ENCODE results near the gene RD3L. TPM values are rescaled to one million over a fixed set of nuclear protein-coding genes. Genes with fewer than 3 reads are reported as not detected.

The RD3L gene
- total and polyA plus RNA-seq, 9 of the 15 experiments (the other 6 are each of a cell fraction or from before 2014, with no cell fraction given), result 0.14 TPM; not detected in 8

GRCh38 chr14:103935102-103935501, 7.2 kb downstream of the RD3L start (continued):
- TF ChIP-seq SIX5 (IDR thresholded peaks at IDR 0.05; ENCODE audit: borderline replicate concordance in 1 of 2, insufficient read depth in 1 of 2, low read depth in 1 of 2, low read length in 2 of 2) (no peak), TBL1XR1 (IDR thresholded peaks at IDR 0.05; ENCODE audit: low read length in 2 of 2) (no peak)

GRCh38 chr14:103932791-103933490, 9.4 kb downstream of the RD3L start:
- no peaks in the 10 kb centered on the region; a peak in 1 of 5 replicates for H3K4me1 ChIP-seq (replicated peaks in 1 of 2; ENCODE audit: control insufficient read depth in 2 of 2, insufficient read depth in 2 of 2, low read length in 2 of 2)
- H3K79me2 ChIP-seq (ENCODE audit: control insufficient read depth, insufficient read depth, low read length), result no peaks in the 10 kb centered on the region
- H3K27ac ChIP-seq (ENCODE audit: extremely low read depth, low read depth, low read length), result no peak overlapping the region
- H3K9ac ChIP-seq (ENCODE audit: insufficient read depth in 1 of 2, low read depth in 2 of 2, low read length in 2 of 2), result no peak overlapping the region
- no peaks in the 10 kb centered on the region for H4K20me1 ChIP-seq (replicated peaks; ENCODE audit: control insufficient read depth, insufficient read depth, low read length)
- H3K36me3 ChIP-seq (ENCODE audit: control insufficient read depth, insufficient read depth, low read length), result no peaks in the 10 kb centered on the region
- ATAC-seq (no peak), DNase-seq (ENCODE audit: extremely low read depth in 1 of 4, low spot score in 3 of 4) (no peak), FAIRE-seq (no peak)
- 42% methylated on average over 11 of the region's 11 CpGs for WGBS (ENCODE audit: insufficient coverage, low coverage, missing lambda C conversion rate)
- no TSS peak for BruUV-seq (replicated peaks)
- no peaks in the 10 kb centered on the region for H3K9me3 ChIP-seq (replicated peaks; ENCODE audit: control insufficient read depth, insufficient read depth, low read depth, low read length)
- no peak overlapping the region for H3K4me3 ChIP-seq
- CTCF ChIA-PET (ENCODE audit: low intra/inter-chr PET ratio), result no interaction called here
- intact Hi-C loops (cut with micrococcal nuclease) (no loop called here), in situ Hi-C loops (cut with MboI) (no loop called here)
- no peak overlapping the region for H2AFZ ChIP-seq (ENCODE audit: low read depth, low read length)
- TF ChIP-seq STAT5B (CRISPR knock-in tag; IDR thresholded peaks at IDR 0.05), result no peak
- TF ChIP-seq SMARCE1 (IDR thresholded peaks at IDR 0.05), result no peak
- TF ChIP-seq AFF1 (IDR thresholded peaks at IDR 0.05; ENCODE audit: low read depth in 1 of 2, partially characterized antibody in 2 of 2), result no peak
- no peak for TF ChIP-seq ZNF384 (IDR thresholded peaks at IDR 0.05; ENCODE audit: low read depth, low read length)
- no peak for TF ChIP-seq ZNF24 (IDR thresholded peaks at IDR 0.05)
- no peak for TF ChIP-seq LEF1 (IDR thresholded peaks at IDR 0.05)
- TF ChIP-seq HMG20A (CRISPR knock-in tag; conservative IDR thresholded peaks at IDR 0.05), result no peak
- no peak for TF ChIP-seq MTA1 (IDR thresholded peaks at IDR 0.05; ENCODE audit: borderline replicate concordance)
- TF ChIP-seq ZNF124 (CRISPR knock-in tag; IDR thresholded peaks at IDR 0.05), result no peak
- H3K27me3 ChIP-seq (ENCODE audit: control insufficient read depth in 2 of 2, insufficient read depth in 2 of 2, low read length in 2 of 2), result no peaks in the 10 kb centered on the region
- no peaks in the 10 kb centered on the region for H3K9me1 ChIP-seq (ENCODE audit: control insufficient read depth, insufficient read depth, low read length)
- no peak overlapping the region for H3K4me2 ChIP-seq (ENCODE audit: insufficient read depth, low read length)
- POLR2A ChIA-PET, result interaction anchor here (1.0 to 1.1 kb wide), 2 partner anchors 9 to 10 kb away, joined by 3 read pairs; partner anchors contain the start of gene RD3L
